NCI-H1694 (cell line): ENCODE results near the gene IL12A.

Source experiments
- DNase-seq: peaks from one replicate; lab custom pipeline; 2025; lab: John Stamatoyannopoulos, UW

IL12A gene

GRCh38 chr3:159989973-159990846, 1.6 kb downstream of the IL12A start:
- no peak for DNase-seq

DNA sequence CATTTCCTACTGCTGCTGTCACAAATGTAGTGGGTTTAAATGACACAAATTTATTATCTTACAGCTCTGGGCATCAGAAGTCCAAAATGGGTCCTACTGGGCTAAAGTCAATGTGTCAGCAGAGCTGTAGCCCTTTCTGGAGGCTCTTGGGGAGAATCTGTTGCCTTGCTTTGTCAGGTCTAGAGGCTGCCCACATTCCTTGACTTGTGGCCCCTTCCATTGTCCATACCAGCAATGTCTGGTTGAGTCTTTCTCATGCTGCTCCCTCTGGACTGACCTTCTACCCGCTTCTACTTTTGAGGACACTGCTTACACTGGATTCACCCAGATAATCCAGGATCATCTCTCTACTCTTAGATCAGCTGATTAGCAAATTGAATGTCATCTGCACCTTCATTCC, 3.0 kb downstream of the IL12A start:
- DNase-seq = no peak

- DNase-seq = no peak
Observed at GRCh38 chr3:159992589-159992988, 4.0 kb downstream of the IL12A start.

GRCh38 chr3:159994182-159994581, 5.5 kb downstream of the IL12A start:
- no peak for DNase-seq

DNA sequence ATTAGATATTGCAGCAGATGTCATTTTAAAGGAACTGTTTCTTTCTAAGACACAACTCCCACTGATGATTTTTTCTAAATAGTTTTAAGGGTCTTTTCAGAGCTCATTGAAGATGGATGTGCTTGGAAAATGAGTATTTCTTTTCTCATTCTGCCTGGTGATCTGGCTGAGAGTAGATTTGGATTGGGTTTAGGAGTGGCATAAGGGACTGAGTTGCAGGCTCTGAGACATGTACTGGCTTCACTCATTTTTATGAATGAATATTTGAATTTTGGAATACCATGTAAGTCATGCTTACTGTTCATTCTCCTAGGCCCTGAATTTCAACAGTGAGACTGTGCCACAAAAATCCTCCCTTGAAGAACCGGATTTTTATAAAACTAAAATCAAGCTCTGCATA, 6.5 kb downstream of the IL12A start:
- DNase-seq = no peak

DNA sequence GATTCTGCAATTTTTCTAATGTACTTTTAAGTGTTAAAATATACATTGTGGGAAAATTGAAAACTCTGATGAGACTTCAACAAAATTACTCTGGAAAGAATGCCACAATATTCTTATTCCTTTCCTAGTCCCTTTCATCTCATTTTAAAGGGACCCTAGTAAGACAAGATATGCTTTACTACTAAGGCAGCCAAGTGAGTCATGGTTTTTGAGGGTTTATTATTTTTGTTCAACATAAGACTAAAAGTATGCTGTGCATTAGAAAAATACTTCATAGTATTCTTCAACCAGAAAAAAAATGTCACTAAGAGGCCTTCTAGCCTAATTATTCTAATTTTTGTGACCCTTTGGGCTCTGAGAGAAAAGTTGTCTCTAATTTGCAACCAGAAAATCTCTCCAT, 7.4 kb downstream of the IL12A start:
- no peak for DNase-seq

DNA sequence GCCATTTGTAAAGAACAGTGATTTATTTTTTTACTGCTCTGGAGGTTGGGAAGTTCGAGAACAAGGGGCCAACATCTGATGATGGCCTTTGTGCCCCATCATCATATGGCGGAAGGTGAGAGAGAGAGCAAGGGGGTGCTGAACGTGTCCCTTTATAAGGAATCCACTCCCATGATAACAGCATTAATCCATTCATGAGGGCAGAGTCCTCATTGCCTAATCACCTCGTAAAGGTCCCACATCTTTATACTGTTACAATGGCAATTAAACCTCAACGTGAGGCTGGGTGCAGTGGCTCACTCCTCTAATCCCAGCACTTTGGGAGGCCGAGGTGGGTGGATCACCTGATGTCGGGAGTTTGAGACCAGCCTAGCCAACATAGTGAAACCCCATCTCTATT, 8.3 kb downstream of the IL12A start:
- no peak for DNase-seq

DNA sequence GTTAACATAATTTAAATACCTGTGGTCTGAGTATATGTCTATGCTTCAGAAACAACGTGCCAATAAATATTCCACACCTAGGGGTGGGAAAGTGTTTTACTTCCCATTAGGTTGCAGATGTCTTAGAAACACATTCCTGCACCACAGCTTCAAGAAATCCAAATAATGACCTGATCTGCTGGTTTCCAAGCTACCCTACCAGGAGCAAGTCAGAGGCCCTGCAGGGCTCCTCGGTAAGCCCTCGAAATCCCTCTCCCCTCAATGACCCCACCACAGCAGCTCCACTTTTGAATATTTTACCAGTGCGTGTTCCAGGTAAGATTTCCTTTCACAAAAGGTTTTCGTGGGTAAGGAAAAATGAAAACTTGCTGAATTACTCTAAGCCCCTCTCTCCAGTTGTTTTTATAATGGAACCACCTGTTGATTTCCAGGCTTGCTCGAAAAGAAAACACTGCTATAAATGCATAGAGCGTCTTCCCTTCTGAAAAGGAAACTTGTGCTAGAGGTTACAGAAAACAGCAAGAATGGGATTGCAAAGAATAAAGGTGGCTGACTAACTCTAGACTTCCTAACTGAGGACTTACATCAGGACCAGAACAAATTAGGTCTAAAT, 12.6 kb downstream of the IL12A start:
- no peak for DNase-seq

GRCh38 chr3:160001850-160002623, 13.4 kb downstream of the IL12A start:
- DNase-seq = no peak

- DNase-seq = no peak
Observed at GRCh38 chr3:160003520-160004128, 15.0 kb downstream of the IL12A start.

DNA sequence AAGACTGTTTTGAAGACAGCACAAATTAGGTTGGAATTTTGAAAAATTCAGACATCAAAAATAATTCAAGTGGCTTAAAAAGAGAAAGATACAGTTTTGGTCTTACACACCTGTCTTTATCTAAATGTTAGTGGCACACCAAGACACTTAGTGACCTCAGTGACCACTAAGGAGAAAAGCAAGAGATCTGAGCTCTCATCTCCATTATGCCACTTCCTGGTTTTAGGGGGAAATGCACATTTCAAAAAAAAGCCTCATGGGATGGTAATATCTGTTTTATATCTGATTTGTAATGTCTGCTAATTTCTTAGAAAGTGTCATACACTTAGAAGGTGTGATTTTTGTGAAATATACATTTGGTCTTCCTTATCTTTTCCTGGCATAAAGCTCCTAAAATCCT, 16.4 kb downstream of the IL12A start:
- no peak for DNase-seq

- DNase-seq = peak; percentile 15
Observed at GRCh38 chr3:160006282-160007163, 17.9 kb downstream of the IL12A start.

DNA sequence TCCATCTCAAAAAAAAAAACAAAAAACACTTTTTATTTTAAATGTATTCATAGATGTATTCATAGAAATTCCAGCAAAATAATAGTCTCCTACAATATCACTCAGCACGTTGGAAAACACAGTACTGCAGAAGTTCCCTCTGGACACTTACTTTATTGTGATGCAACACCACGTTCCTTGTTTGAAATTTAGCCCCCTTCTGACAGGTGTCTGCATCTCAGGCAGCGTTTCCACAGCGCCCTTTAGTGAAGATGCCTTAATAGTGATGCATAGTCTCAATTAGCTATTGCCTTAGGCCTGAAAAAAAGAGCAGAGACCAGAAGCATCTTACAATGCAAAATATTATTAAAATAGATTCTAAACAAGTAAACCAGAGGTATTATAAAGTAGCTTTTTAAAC, 20.3 kb downstream of the IL12A start:
- DNase-seq = no peak

GRCh38 chr3:160009525-160009924, 20.9 kb downstream of the IL12A start:
- no peak for DNase-seq

GRCh38 chr3:160010578-160010977, 21.9 kb downstream of the IL12A start:
- no peak for DNase-seq

- DNase-seq = no peak
Observed at GRCh38 chr3:160012108-160012507, 23.5 kb downstream of the IL12A start.

- DNase-seq = no peak
Observed at GRCh38 chr3:160016972-160017371, 28.3 kb downstream of the IL12A start.

- no peak for DNase-seq
Observed at GRCh38 chr3:160018959-160019358, 30.3 kb downstream of the IL12A start.

GRCh38 chr3:160020057-160020711, 31.5 kb downstream of the IL12A start:
- DNase-seq = no peak

GRCh38 chr3:160022068-160022467, 33.4 kb downstream of the IL12A start:
- no peak for DNase-seq

- no peak for DNase-seq
Observed at GRCh38 chr3:160023476-160023875, 34.8 kb downstream of the IL12A start.
